Suprapubic skin (tissue), 4 donors: ENCODE measurements around the gene MCC. TPM values are rescaled to one million over a fixed set of nuclear protein-coding genes. Genes with fewer than 3 reads are reported as not detected.

Experiments used
- DNase-seq, 2 donors: peaks; one replicate each; pipeline ENCODE4 v3.0.0-alpha.2; 2019; ENCODE audit warnings: low spot score in 2 of 2
- H3K27ac ChIP-seq: fragments of 200-600 bp; sonication (generic); one replicate; pipeline ENCODE4 v1.5.1; 2019
- H3K27me3 ChIP-seq: fragments of 200-600 bp; sonication (generic); one replicate; pipeline ENCODE4 v1.5.1; 2019
- H3K36me3 ChIP-seq: fragments of 200-600 bp; sonication (generic); one replicate; pipeline ENCODE4 v1.5.1; 2019
- H3K4me1 ChIP-seq: fragments of 200-600 bp; sonication (generic); one replicate; pipeline ENCODE4 v1.5.1; 2019
- H3K4me3 ChIP-seq: fragments of 200-600 bp; sonication (generic); one replicate; pipeline ENCODE4 v1.5.1; 2019; ENCODE audit warnings: mild to moderate bottlenecking
- H3K9me3 ChIP-seq: fragments of 200-600 bp; sonication (generic); one replicate; pipeline ENCODE4 v1.5.1; 2019
- EP300 ChIP-seq: sonication (generic); formaldehyde crosslinking; IDR thresholded peaks from one replicate; pipeline ENCODE4 v1.6.1; 2017; ENCODE audit warnings: antibody characterized with exemption
- POLR2A ChIP-seq, 2 donors: fragments of 450-650 bp; IDR thresholded peaks; one replicate each; pipeline ENCODE4 v1.6.1; 2017; ENCODE audit warnings: antibody characterized with exemption in 2 of 2, mild to moderate bottlenecking in 2 of 2, moderate library complexity in 2 of 2
- POLR2AphosphoS5 ChIP-seq, 3 donors: sonication (generic); formaldehyde crosslinking; IDR thresholded peaks; one replicate each; pipeline ENCODE4 v1.6.1; 2017; ENCODE audit warnings: antibody characterized with exemption in 3 of 3
- WGBS: methylation state at CpG from one replicate; pipeline ENCODE4 v1.1.5; 2018; 5-methylcytosine and 5-hydroxymethylcytosine counted together
- total RNA-seq, 4 donors: library from RNA; depleted of rRNA; stranded (reverse); fragments of >200 nt; gene quantifications; one replicate each; pipeline ENCODE4 v1.1.0, GENCODE V29; 2016
- TF ChIP-seq, protein P1 (sequence below), 2 donors: fragments of 200-600 bp in 1 of 2; fragments of 450-650 bp in 1 of 2; sonication (generic) in 1 of 2; IDR thresholded peaks; one replicate each; pipeline ENCODE4 v1.5.1; 2016 to 2019; ENCODE audit warnings: antibody characterized with exemption in 2 of 2, mild to moderate bottlenecking in 1 of 2, moderate library complexity in 1 of 2

The MCC gene
- total RNA-seq, 4 donors from 2014 or later = 67.7 to 105 (median 86.6) TPM

- Histone ChIP-seq H3K4me3 (no peak overlapping the region), H3K4me1 (no peaks in the 10 kb centered on the region), H3K27ac (no peak overlapping the region), H3K9me3 (no peaks in the 10 kb centered on the region), H3K27me3 (no peaks in the 10 kb centered on the region), H3K36me3 (no peaks in the 10 kb centered on the region)
- no peak for TF ChIP-seq POLR2AphosphoS5 (IDR thresholded peaks at IDR 0.05)
- no peak for DNase-seq
- 91% methylated on average over 3 of the region's 3 CpGs for WGBS
These were observed 354.9 kb downstream of the MCC start for GRCh38 chr5:113133211-113133975.

- no peaks in the 10 kb centered on the region for H3K4me1 ChIP-seq
- H3K9me3 ChIP-seq = no peaks in the 10 kb centered on the region
- no peaks in the 10 kb centered on the region for H3K27me3 ChIP-seq
- TF ChIP-seq POLR2A (IDR thresholded peaks at IDR 0.05) (no peak), EP300 (no peak)
- H3K4me3 ChIP-seq = no peak overlapping the region
- no peaks in the 10 kb centered on the region for H3K36me3 ChIP-seq
- DNase-seq = no peak
- H3K27ac ChIP-seq = no peak overlapping the region
These were observed 355.7 kb downstream of the MCC start for GRCh38 chr5:113132564-113132963.

DNA sequence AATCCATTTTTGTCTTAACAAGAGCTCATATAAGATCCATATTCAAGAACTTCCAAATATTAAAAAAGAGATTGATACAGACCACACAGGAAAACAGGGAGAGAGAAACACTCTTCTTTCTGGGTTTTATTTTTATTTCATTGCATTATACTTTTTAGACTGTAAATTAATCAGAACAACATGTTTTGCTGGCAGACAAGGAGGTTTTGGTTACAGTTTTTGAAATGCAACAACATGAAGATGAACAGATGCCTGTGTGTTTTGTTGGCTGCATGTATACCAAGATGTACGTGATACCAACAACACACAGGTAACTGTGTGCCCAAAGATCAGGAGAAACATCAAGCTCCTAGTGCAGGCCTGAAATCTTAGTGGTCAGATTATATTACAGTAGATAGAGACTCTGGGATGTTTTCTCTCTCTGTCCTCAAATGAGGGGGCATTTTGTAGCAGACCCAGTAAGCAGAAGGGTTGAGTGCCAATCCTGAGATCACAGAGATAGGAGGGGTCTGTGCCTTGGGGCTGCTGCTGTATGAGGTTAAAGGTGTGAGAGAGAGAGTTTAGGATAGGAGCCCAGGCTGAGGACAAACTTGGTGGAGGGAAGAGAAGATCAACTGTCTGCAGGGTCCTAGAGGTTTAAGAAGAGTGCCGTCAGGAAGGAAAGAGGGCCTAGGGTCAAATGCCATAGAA is 359.5 kb downstream of the MCC start:
- H3K9me3 ChIP-seq = no peaks in the 10 kb centered on the region

GRCh38 chr5:113128082-113128481 is 360.2 kb downstream of the MCC start:
- Histone ChIP-seq H3K27ac (no peak overlapping the region), H3K4me3 (no peak overlapping the region), H3K36me3 (no peaks in the 10 kb centered on the region), H3K9me3 (no peaks in the 10 kb centered on the region), H3K27me3 (no peaks in the 10 kb centered on the region), H3K4me1 (no peaks in the 10 kb centered on the region)
- no peak for DNase-seq
- TF ChIP-seq POLR2AphosphoS5 (IDR thresholded peaks at IDR 0.05) (no peak), EP300 (no peak), POLR2A (IDR thresholded peaks at IDR 0.05) (no peak)
- TF ChIP-seq, protein P1, sequence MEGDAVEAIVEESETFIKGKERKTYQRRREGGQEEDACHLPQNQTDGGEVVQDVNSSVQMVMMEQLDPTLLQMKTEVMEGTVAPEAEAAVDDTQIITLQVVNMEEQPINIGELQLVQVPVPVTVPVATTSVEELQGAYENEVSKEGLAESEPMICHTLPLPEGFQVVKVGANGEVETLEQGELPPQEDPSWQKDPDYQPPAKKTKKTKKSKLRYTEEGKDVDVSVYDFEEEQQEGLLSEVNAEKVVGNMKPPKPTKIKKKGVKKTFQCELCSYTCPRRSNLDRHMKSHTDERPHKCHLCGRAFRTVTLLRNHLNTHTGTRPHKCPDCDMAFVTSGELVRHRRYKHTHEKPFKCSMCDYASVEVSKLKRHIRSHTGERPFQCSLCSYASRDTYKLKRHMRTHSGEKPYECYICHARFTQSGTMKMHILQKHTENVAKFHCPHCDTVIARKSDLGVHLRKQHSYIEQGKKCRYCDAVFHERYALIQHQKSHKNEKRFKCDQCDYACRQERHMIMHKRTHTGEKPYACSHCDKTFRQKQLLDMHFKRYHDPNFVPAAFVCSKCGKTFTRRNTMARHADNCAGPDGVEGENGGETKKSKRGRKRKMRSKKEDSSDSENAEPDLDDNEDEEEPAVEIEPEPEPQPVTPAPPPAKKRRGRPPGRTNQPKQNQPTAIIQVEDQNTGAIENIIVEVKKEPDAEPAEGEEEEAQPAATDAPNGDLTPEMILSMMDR (IDR thresholded peaks at IDR 0.05) = no peak
- 94% methylated on average over 1 of the region's 1 CpG for WGBS

More for the DNA sequence above, 359.5 kb downstream of the MCC start:
- Histone ChIP-seq H3K4me3 (no peak overlapping the region), H3K27me3 (no peaks in the 10 kb centered on the region), H3K27ac (no peak overlapping the region), H3K36me3 (no peaks in the 10 kb centered on the region), H3K4me1 (no peaks in the 10 kb centered on the region)
- WGBS = 52% methylated on average over 2 of the region's 2 CpGs
- no peak for DNase-seq
- TF ChIP-seq POLR2AphosphoS5 (IDR thresholded peaks at IDR 0.05) = no peak
- TF ChIP-seq EP300 = no peak
- TF ChIP-seq, protein P1 (IDR thresholded peaks at IDR 0.05) = no peak
- TF ChIP-seq POLR2A (IDR thresholded peaks at IDR 0.05) = no peak

DNA sequence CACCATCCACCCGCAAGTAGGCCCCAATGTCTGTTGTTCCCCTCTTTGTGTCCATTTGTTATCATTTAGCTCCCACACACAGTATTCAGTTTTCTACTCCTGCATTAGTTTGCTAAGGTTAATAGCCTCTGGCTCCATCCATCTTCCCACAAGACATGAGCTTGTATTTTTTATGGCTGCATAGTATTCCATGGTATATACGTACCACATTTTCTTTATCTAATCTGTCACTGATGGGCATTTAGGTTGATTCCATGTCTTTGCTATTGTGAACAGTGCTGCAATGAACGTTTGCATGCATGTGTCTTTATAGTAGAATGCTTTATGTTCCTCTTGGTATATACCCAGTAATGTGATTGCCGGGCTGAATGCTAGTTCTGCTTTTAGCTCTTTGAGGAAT is 361.2 kb downstream of the MCC start:
- no peak for DNase-seq
- Histone ChIP-seq H3K4me1 (peaks cover 4% of the 10 kb centered on the region), H3K9me3 (no peaks in the 10 kb centered on the region), H3K27me3 (no peaks in the 10 kb centered on the region), H3K4me3 (no peak overlapping the region), H3K27ac (no peak overlapping the region), H3K36me3 (no peaks in the 10 kb centered on the region)
- 74% methylated on average over 4 of the region's 4 CpGs for WGBS
- TF ChIP-seq, protein P1 (IDR thresholded peaks at IDR 0.05) = no peak

- 81% methylated on average over 4 of the region's 4 CpGs for WGBS
- no peaks in the 10 kb centered on the region for H3K27me3 ChIP-seq
- DNase-seq = no peak
- no peak for TF ChIP-seq POLR2A (IDR thresholded peaks at IDR 0.05)
- TF ChIP-seq, protein P1 (IDR thresholded peaks at IDR 0.05) = no peak
- TF ChIP-seq POLR2AphosphoS5 (IDR thresholded peaks at IDR 0.05) = no peak
- TF ChIP-seq EP300 = no peak
- H3K27ac ChIP-seq = no peak overlapping the region
- no peaks in the 10 kb centered on the region for H3K36me3 ChIP-seq
- H3K4me1 ChIP-seq = peaks cover 14% of the 10 kb centered on the region
- H3K4me3 ChIP-seq = no peak overlapping the region
- H3K9me3 ChIP-seq = no peaks in the 10 kb centered on the region
These were observed 362.9 kb downstream of the MCC start for GRCh38 chr5:113125371-113125770.
